ENCODE results near the gene CIAO3.

The CIAO3 gene

GRCh38 chr16:714079-714478, 26.7 kb downstream of the CIAO3 start:
- no peak for ATAC-seq
- TF ChIP-seq ARNTL (CRISPR knock-in tag; IDR thresholded peaks at IDR 0.05; ENCODE audit: borderline replicate concordance, low read depth) (no peak), ZC3H10 (CRISPR knock-in tag; IDR thresholded peaks at IDR 0.05) (no peak), ESRRG (CRISPR knock-in tag; IDR thresholded peaks at IDR 0.05) (no peak), ZFP3 (CRISPR knock-in tag; IDR thresholded peaks at IDR 0.05) (0 out of 2 replicates have a peak, but pooled peaks have one; percentile 13), ZNF70 (CRISPR knock-in tag; IDR thresholded peaks at IDR 0.05) (0 out of 2 replicates have a peak, but pooled peaks have one; percentile 53), TCF4 (CRISPR knock-in tag; IDR thresholded peaks at IDR 0.05; ENCODE audit: borderline replicate concordance) (no peak)

DNA sequence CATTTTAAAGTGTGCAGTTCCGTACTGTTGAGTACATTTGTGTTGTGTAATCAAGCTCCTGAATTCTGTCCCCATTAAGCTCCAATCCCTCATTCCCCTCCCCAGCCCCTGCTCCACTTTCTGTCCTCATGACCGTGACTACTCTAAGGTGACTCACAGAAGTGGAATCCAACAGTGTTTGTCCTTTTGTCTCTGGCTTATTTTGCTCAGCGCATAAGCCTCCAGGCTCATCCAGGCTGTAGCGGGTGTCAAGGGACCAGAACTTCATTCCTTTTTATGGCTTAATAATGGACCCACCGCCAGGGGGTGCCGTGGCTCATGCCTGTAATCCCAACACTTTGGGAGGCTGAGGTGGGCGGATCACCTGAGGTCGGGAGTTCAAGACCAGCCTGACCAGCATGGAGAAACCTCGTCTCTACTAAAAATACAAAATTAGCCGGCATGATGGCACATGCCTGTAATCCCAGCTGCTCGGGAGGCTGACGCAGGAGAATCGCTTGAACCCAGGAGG, 28.0 kb downstream of the CIAO3 start:
- peak; percentile 5 for ATAC-seq

DNA sequence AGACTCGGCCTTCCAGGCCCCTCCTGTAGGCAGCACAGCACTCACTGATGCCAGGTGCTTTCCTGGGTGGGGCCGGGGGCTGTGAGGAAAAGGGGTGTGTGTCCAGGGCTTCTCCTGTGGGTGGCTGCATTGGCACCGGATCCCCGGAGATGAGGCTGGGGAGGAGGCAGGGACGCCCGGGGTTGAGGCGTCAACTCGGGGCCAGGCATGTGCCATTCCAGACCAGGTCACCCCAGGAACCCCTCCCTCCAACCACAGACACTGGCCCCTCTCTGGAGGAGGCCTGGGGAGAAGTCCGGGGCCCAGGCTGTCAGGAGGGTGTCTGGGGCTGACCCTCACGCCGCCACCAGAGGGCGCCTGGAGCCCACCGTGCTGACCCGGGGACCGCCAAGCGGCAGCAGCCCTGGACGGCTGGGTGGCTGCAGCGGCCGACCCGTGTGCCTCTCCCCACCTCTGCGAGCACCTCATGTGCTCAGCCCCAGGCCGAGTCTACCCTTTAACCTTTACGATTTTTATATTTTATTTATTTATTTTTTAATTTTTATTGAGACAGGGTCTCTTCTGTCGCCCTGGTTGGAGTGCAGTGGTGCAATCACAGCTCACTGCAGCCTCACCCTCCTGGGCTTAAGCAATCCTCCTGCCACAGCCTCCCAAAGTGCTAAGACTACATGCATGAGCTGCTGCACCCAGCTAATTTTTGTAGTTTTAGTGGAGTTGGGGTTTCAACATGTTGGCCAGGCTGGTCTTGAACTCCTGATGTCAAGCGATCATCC, 29.1 kb downstream of the CIAO3 start:
- peak; percentile 65 for ATAC-seq

GRCh38 chr16:711084-711483, 29.7 kb downstream of the CIAO3 start:
- TF ChIP-seq TCF4 (CRISPR knock-in tag; IDR thresholded peaks at IDR 0.05; ENCODE audit: borderline replicate concordance) (no peak), ESRRG (CRISPR knock-in tag; IDR thresholded peaks at IDR 0.05) (no peak), ZNF70 (CRISPR knock-in tag; IDR thresholded peaks at IDR 0.05) (no peak), ZNF565 (CRISPR knock-in tag; conservative IDR thresholded peaks at IDR 0.05; ENCODE audit: low read depth) (no peak), ZFP30 (CRISPR knock-in tag; IDR thresholded peaks at IDR 0.05) (no peak), GLIS3 (CRISPR knock-in tag; IDR thresholded peaks at IDR 0.05) (no peak), POU6F1 (CRISPR knock-in tag; IDR thresholded peaks at IDR 0.05; ENCODE audit: borderline replicate concordance, low read depth) (no peak), CREB5 (CRISPR knock-in tag; IDR thresholded peaks at IDR 0.05; ENCODE audit: low read depth) (no peak), ISL1 (CRISPR knock-in tag; IDR thresholded peaks at IDR 0.05) (no peak), BACH2 (CRISPR knock-in tag; IDR thresholded peaks at IDR 0.05; ENCODE audit: borderline replicate concordance) (no peak), PPARA (CRISPR knock-in tag; IDR thresholded peaks at IDR 0.05; ENCODE audit: borderline replicate concordance) (no peak), ZC3H10 (CRISPR knock-in tag; IDR thresholded peaks at IDR 0.05) (no peak), OSR1 (CRISPR knock-in tag; IDR thresholded peaks at IDR 0.05) (no peak), CSDC2 (CRISPR knock-in tag; IDR thresholded peaks at IDR 0.05) (no peak), RARB (CRISPR knock-in tag; IDR thresholded peaks at IDR 0.05) (no peak), ZFP3 (CRISPR knock-in tag; IDR thresholded peaks at IDR 0.05) (no peak), TOX (CRISPR knock-in tag; IDR thresholded peaks at IDR 0.05; ENCODE audit: borderline replicate concordance) (no peak), PATZ1 (CRISPR knock-in tag; IDR thresholded peaks at IDR 0.05; ENCODE audit: borderline replicate concordance) (no peak), ZNF8 (CRISPR knock-in tag; IDR thresholded peaks at IDR 0.05) (no peak)

More for the DNA sequence above, 29.1 kb downstream of the CIAO3 start:
- TF ChIP-seq RARB (CRISPR knock-in tag; IDR thresholded peaks at IDR 0.05) (no peak), GLIS3 (CRISPR knock-in tag; IDR thresholded peaks at IDR 0.05) (no peak), ZNF8 (CRISPR knock-in tag; IDR thresholded peaks at IDR 0.05) (no peak), CREB5 (CRISPR knock-in tag; IDR thresholded peaks at IDR 0.05; ENCODE audit: low read depth) (no peak), ZNF70 (CRISPR knock-in tag; IDR thresholded peaks at IDR 0.05) (no peak), ARNTL (CRISPR knock-in tag; IDR thresholded peaks at IDR 0.05; ENCODE audit: borderline replicate concordance, low read depth) (no peak), ZNF565 (CRISPR knock-in tag; conservative IDR thresholded peaks at IDR 0.05; ENCODE audit: low read depth) (no peak), ZC3H10 (CRISPR knock-in tag; IDR thresholded peaks at IDR 0.05) (no peak), ESRRG (CRISPR knock-in tag; IDR thresholded peaks at IDR 0.05) (no peak)

More at GRCh38 chr16:711084-711483, 29.7 kb downstream of the CIAO3 start:
- no peak for ATAC-seq
